Vagina (tissue), 2 donors: ENCODE data around the gene DNAH14.

Experiments used
- CTCF ChIP-seq, 3 experiments: fragments of 450-650 bp in 2 of 3; fragments of 200-600 bp in 1 of 3; sonication (generic) in 1 of 3; IDR thresholded peaks; one replicate each; pipeline ENCODE4 v1.5.1; 2017 to 2019; ENCODE audit warnings: antibody characterized with exemption in 3 of 3, mild to moderate bottlenecking in 2 of 3, moderate library complexity in 2 of 3
- POLR2A ChIP-seq, 2 donors: fragments of 450-650 bp; IDR thresholded peaks; one replicate each; pipeline ENCODE4 v1.6.1; 2017; ENCODE audit warnings: antibody characterized with exemption in 2 of 2, mild to moderate bottlenecking in 2 of 2, moderate library complexity in 2 of 2
- POLR2AphosphoS5 ChIP-seq, 2 donors: sonication (generic); formaldehyde crosslinking; IDR thresholded peaks; one replicate each; pipeline ENCODE4 v1.9.0; 2017; ENCODE audit warnings: antibody characterized with exemption in 2 of 2, mild to moderate bottlenecking in 2 of 2, low read depth in 1 of 2; ENCODE audit not compliant: insufficient read depth in 1 of 2

GRCh38 chr1:224988042-224988441, 58.6 kb downstream of the DNAH14 start:
- TF ChIP-seq CTCF (IDR thresholded peaks at IDR 0.05) = no peak
- TF ChIP-seq POLR2A (IDR thresholded peaks at IDR 0.05) = no peak
- no peak for TF ChIP-seq POLR2AphosphoS5 (IDR thresholded peaks at IDR 0.05; ENCODE audit: insufficient read depth in 1 of 2, low read depth in 1 of 2)
